AG09309 (cell line): ENCODE data around the gene TBCD.

Experiments used
- DNase-seq: peaks from one replicate; pipeline ENCODE4 v3.0.0-alpha.2; 2010; ENCODE audit warnings: low read depth
- H3K4me3 ChIP-seq: 2 replicates; pipeline ENCODE4 v1.5.1; 2011; ENCODE audit warnings: mild to moderate bottlenecking, low read depth, low read length, moderate library complexity; ENCODE audit not compliant: control insufficient read depth
- CTCF ChIP-seq: IDR thresholded peaks from 2 replicates; pipeline ENCODE4 v1.5.1; 2011; ENCODE audit warnings: mild to moderate bottlenecking, low read depth, low read length, inconsistent platforms; ENCODE audit not compliant: insufficient read depth, control insufficient read depth; ENCODE audit errors: missing control alignments

Gene TBCD

DNA sequence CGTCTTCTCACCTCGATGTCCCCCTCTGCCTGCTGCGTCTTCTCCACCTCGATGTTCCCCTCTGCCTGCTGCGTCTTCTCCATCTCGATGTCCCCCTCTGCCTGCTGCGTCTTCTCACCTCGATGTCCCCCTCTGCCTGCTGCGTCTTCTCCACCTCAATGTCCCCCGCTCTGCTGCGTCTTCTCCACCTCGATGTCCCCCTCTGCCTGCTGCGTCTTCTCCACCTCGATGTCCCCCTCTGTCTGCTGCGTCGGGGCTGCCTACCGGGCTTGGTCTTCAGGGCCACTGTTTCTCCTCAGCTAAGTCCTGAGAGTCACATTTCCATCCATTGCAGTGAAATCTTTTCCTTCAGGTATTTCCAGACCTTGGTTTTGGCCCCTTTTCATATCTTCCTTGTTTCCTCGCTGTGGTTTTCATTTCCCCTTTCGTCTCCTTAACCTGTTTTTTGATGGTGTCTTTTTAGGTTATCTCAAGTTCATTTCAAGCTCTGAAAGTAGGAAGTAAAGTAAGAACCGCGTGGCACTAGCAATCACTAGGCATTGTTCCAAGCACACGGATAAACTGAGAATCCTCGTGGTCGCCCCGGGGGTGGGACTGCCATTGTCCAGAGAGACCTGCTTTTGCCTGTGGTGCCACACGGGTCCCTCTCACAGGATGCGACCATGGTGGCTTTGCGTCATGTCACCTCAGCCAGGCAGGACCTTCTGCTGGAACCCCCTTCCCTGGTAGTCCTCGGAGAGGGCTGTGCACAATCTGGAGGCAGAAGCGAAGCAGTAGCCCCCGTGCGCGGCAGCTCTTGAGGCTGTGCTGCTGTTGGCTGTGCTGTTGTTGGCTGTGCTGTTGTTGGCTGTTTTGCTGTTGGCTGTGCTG lies 97.4 kb downstream of the TBCD start:
- no peak for TF ChIP-seq CTCF
- DNase-seq, result no peak
- H3K4me3 ChIP-seq, result no peak overlapping the region

DNA sequence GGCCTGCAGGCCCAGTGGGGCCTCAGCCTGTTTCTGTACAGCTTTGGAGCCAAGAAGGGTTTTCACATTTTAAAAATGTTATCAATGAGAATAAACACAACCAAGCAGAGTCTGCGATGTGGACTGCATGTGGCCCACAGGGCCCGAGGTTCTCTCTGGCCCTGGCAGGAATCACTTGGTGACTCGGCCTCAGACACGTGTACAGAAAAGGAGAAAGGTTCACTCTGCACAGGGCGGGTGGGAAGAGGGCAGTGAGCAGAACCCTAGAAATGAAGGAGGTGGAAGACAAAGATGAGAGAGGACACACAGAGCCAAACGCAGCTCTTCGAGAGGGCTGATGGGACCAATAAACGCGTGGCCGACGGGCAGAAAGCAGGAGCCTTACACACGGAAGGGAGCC lies 99.5 kb downstream of the TBCD start:
- TF ChIP-seq CTCF, result no peak
- DNase-seq, result no peak

DNA sequence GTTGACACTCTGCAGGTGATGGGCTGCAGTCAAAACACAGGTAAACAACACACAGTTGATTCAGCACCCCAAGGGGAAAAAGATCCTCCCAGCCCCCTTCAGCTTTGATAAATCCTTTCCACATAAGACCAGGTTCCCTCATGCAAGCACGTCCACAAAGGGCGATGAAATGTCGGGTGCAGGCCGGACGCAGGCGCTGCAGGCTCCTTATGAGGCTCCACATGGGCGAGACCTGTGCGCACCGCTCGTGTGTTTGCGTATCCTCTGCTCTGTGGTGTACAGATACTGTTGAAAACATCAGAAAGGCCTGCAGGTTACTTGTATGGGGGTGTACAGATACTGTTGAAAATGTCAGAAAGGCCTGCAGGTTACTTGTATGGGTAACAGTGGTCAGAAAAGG lies 102.4 kb downstream of the TBCD start:
- no peak for TF ChIP-seq CTCF
- no peak for DNase-seq
- no peak overlapping the region for H3K4me3 ChIP-seq

More for the DNA sequence above, 99.5 kb downstream of the TBCD start:
- no peak overlapping the region for H3K4me3 ChIP-seq

- DNase-seq, result no peak
- no peak overlapping the region for H3K4me3 ChIP-seq
- no peak for TF ChIP-seq CTCF
Observed at GRCh38 chr17:82856361-82856760, 104.5 kb downstream of the TBCD start.

- TF ChIP-seq CTCF, result no peak
Observed at GRCh38 chr17:82858376-82859126, 106.7 kb downstream of the TBCD start.

DNA sequence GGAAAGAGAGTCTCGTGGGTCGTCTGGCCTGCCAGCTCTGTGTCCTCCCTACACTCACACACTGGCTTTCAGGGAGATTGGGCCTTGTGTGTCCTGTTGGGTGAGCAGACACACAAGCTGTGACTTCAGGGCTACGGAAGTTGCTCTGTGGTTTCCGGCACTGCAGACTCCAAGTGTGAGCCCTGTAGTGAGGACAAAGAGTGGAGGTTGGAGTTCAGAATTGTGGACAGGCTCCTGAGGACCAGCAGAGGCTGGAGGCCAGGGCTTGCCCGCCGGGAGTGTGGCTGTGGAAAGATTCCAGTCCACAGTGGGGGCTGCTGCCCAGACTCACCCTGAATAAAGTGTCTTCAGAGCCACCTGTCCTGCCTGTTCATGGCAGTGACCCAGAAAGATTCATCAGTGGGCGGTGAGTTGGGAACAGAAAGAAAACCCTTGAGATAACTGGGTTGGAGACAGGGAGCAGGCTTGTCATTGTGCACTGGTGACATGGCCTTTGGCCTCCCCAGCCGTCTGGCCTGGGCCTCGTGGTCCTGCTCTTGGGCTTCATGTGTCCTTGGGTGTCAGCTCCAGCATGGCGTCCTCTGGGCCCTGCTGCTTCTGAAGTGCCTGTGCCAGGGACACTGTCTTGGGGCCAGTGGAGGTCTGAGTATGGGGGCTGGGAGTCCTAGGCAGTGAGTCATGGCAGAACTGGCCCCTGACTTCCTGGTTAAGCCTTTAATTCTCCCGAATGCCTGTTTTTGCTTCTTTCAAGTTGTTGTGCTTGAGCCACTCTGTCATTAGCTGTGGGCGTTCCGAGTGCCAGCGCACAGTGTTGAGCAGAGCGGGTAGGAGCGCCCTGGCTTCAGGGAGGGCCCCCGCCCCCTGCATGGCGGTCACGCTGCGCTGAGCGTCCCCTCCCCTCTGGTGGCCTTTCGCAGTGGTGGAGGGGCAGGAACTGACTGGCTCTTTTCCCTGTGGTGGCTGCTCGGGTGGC lies 107.9 kb downstream of the TBCD start:
- no peak for DNase-seq
- no peak for TF ChIP-seq CTCF
- no peak overlapping the region for H3K4me3 ChIP-seq

More at GRCh38 chr17:82858376-82859126, 106.7 kb downstream of the TBCD start:
- no peak for DNase-seq
- no peak overlapping the region for H3K4me3 ChIP-seq
